Gastroesophageal sphincter (tissue), 3 donors: ENCODE results near the gene FAM118A.

Source experiments
- EP300 ChIP-seq: sonication (generic); formaldehyde crosslinking; IDR thresholded peaks from one replicate; pipeline ENCODE4 v1.6.1; 2017; ENCODE audit warnings: antibody characterized with exemption, mild to moderate bottlenecking
- POLR2A ChIP-seq, 2 donors: fragments of 450-650 bp; IDR thresholded peaks; one replicate each; pipeline ENCODE4 v1.6.1; 2017; ENCODE audit warnings: antibody characterized with exemption in 2 of 2, mild to moderate bottlenecking in 2 of 2, moderate library complexity in 1 of 2
- TF ChIP-seq, protein P1 (sequence below), 4 experiments: fragments of 200-600 bp in 2 of 4; fragments of 450-650 bp in 2 of 4; sonication (generic) in 1 of 4; IDR thresholded peaks; one replicate each; pipeline ENCODE4 v1.5.1; 2017 to 2019; ENCODE audit warnings: antibody characterized with exemption in 4 of 4, mild to moderate bottlenecking in 2 of 4, moderate library complexity in 2 of 4

- TF ChIP-seq, protein P1, sequence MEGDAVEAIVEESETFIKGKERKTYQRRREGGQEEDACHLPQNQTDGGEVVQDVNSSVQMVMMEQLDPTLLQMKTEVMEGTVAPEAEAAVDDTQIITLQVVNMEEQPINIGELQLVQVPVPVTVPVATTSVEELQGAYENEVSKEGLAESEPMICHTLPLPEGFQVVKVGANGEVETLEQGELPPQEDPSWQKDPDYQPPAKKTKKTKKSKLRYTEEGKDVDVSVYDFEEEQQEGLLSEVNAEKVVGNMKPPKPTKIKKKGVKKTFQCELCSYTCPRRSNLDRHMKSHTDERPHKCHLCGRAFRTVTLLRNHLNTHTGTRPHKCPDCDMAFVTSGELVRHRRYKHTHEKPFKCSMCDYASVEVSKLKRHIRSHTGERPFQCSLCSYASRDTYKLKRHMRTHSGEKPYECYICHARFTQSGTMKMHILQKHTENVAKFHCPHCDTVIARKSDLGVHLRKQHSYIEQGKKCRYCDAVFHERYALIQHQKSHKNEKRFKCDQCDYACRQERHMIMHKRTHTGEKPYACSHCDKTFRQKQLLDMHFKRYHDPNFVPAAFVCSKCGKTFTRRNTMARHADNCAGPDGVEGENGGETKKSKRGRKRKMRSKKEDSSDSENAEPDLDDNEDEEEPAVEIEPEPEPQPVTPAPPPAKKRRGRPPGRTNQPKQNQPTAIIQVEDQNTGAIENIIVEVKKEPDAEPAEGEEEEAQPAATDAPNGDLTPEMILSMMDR (IDR thresholded peaks at IDR 0.05) = no peak
- TF ChIP-seq POLR2A (IDR thresholded peaks at IDR 0.05) (no peak), EP300 (no peak)
Observed at GRCh38 chr22:45341498-45341897, 31.8 kb downstream of the FAM118A start.
